A549 (cell line): Measurements from ENCODE around the gene AQP2. TPM values are rescaled to one million over a fixed set of nuclear protein-coding genes. Genes with fewer than 3 reads are reported as not detected.

Source experiments
- ATAC-seq, 2 experiments: fragments of 200-7000 bp in 1 of 2; fragments of >200 bp in 1 of 2; cut with Nextera tagmentation in 1 of 2; cut with Tn5 transposase in 1 of 2; 3 replicates each; pipeline versions ENCODE4 v1.8.0 to v1.9.1; 2018 to 2020; ENCODE audit warnings: mild to moderate bottlenecking in 1 of 2, moderate library complexity in 1 of 2
- CTCF ChIA-PET: fragments of 300-600 bp; sonication (Branson Sonifier 250); formaldehyde crosslinking; extraction: SDS; loops from one replicate; lab custom pipeline; 2021; ENCODE audit warnings: antibody characterized with exemption, inconsistent platforms; lab: Yijun Ruan, JAX
- POLR2A ChIA-PET: fragments of 350-600 bp; formaldehyde crosslinking; extraction: SDS; loops from one replicate; lab custom pipeline; 2021; ENCODE audit warnings: antibody characterized with exemption, inconsistent platforms; lab: Yijun Ruan, JAX
- DNase-seq, 2 experiments: peaks; one replicate each; pipeline versions ENCODE4 v3.0.0 to v3.0.0-alpha.2; 2011 to 2016; ENCODE audit warnings: low read depth in 1 of 2, low spot score in 1 of 2
- FAIRE-seq: peaks from 2 replicates; lab custom pipeline; 2011; peaks lifted over from hg19 to GRCh38; lab: Jason Lieb, UNC
- H3K27ac ChIP-seq, 2 experiments: fragments of >200 bp; sonication (Bioruptor Twin); formaldehyde crosslinking; 3 replicates each; pipeline ENCODE4 v1.5.1; 2016 to 2017
- H3K4me1 ChIP-seq: fragments of >200 bp; sonication (Bioruptor Twin); formaldehyde crosslinking; 3 replicates; pipeline ENCODE4 v1.6.1; 2016
- H3K4me2 ChIP-seq: fragments of >200 bp; sonication (Bioruptor Twin); formaldehyde crosslinking; 3 replicates; pipeline ENCODE4 v1.6.1; 2016
- H3K4me3 ChIP-seq: fragments of >200 bp; sonication (Bioruptor Twin); formaldehyde crosslinking; 3 replicates; pipeline ENCODE4 v1.5.1; 2016
- H3K9me3 ChIP-seq: fragments of >200 bp; sonication (Bioruptor Twin); formaldehyde crosslinking; 3 replicates; pipeline ENCODE4 v1.6.1; 2016
- CBX8 ChIP-seq: fragments of 200-600 bp; sonication (generic); IDR thresholded peaks from 2 replicates; pipeline ENCODE4 v1.6.1; 2016
- CEBPB ChIP-seq, 2 experiments: fragments of >200 bp in 1 of 2; sonication (Bioruptor Twin) in 1 of 2; formaldehyde crosslinking in 1 of 2; IDR thresholded peaks; 2 replicates each; pipeline ENCODE4 v1.6.1; 2012 to 2016
- EHF ChIP-seq: fragments of 250-450 bp; sonication (Bioruptor Pico); IDR thresholded peaks from 2 replicates; pipeline ENCODE4 v1.5.0; 2020; ENCODE audit warnings: mild to moderate bottlenecking
- EP300 ChIP-seq, 2 experiments: fragments of >200 bp; sonication (Bioruptor Twin); formaldehyde crosslinking; IDR thresholded peaks; 2 replicates in 1 of 2; 3 replicates in 1 of 2; pipeline ENCODE4 v1.6.1; 2016 to 2017
- ESRRA ChIP-seq: fragments of 150-350 bp; IDR thresholded peaks from 2 replicates; pipeline ENCODE4 v1.6.1; 2014; ENCODE audit warnings: mild to moderate bottlenecking, low read length, borderline replicate concordance
- FOSL2 ChIP-seq, 2 experiments: fragments of 450-650 bp in 1 of 2; fragments of >200 bp in 1 of 2; sonication (Bioruptor Twin) in 1 of 2; formaldehyde crosslinking; IDR thresholded peaks; 2 replicates each; pipeline versions ENCODE4 v1.5.0 to v1.6.1; 2016 to 2020; ENCODE audit warnings: mild to moderate bottlenecking in 1 of 2, moderate library complexity in 1 of 2
- HEYL ChIP-seq: fragments of 250-450 bp; sonication (Bioruptor Pico); IDR thresholded peaks from 2 replicates; pipeline ENCODE4 v1.8.0; 2021; ENCODE audit warnings: mild to moderate bottlenecking, moderate library complexity
- JUNB ChIP-seq: fragments of >200 bp; sonication (Bioruptor Twin); formaldehyde crosslinking; IDR thresholded peaks from 2 replicates; pipeline ENCODE4 v1.6.1; 2016
- KDM1A ChIP-seq: fragments of 200-600 bp; sonication (generic); IDR thresholded peaks from 2 replicates; pipeline ENCODE4 v1.6.1; 2016; ENCODE audit warnings: low read depth, mild to moderate bottlenecking
- KDM5A ChIP-seq: fragments of 200-600 bp; sonication (generic); IDR thresholded peaks from 2 replicates; pipeline ENCODE4 v1.6.1; 2016; ENCODE audit warnings: antibody characterized with exemption, mild to moderate bottlenecking
- MAFK ChIP-seq: fragments of 450-650 bp; IDR thresholded peaks from 2 replicates; pipeline ENCODE4 v1.6.1; 2014; ENCODE audit not compliant: partially characterized antibody
- MYC ChIP-seq: IDR thresholded peaks from 2 replicates; pipeline ENCODE4 v1.6.1; 2012; ENCODE audit warnings: mild to moderate bottlenecking, inconsistent platforms, low read length, improper control_type of control experiment, borderline replicate concordance
- NFE2L2 ChIP-seq: fragments of 150-350 bp; conservative IDR thresholded peaks from 2 replicates; pipeline ENCODE4 v1.6.1; 2014; ENCODE audit warnings: low read length
- NPAS2 ChIP-seq: fragments of 250-450 bp; sonication (Bioruptor Pico); IDR thresholded peaks from 2 replicates; pipeline ENCODE4 v1.8.0; 2022; ENCODE audit warnings: mild to moderate bottlenecking, moderate library complexity, borderline replicate concordance
- PHF8 ChIP-seq: fragments of 200-600 bp; sonication (generic); IDR thresholded peaks from 2 replicates; pipeline ENCODE4 v1.6.1; 2016; ENCODE audit warnings: low read depth, mild to moderate bottlenecking, antibody characterized with exemption, moderate library complexity, borderline replicate concordance
- POLR2A ChIP-seq: IDR thresholded peaks from 2 replicates; pipeline ENCODE4 v1.6.1; 2012; ENCODE audit warnings: mild to moderate bottlenecking, low read length
- RARB ChIP-seq: fragments of 250-450 bp; sonication (Bioruptor Pico); IDR thresholded peaks from 2 replicates; pipeline ENCODE4 v1.8.0; 2021; ENCODE audit warnings: mild to moderate bottlenecking, moderate library complexity
- RCOR1 ChIP-seq: fragments of 150-350 bp; IDR thresholded peaks from 2 replicates; pipeline ENCODE4 v1.6.1; 2014; ENCODE audit warnings: antibody characterized with exemption, low read length, low read depth
- RFX5 ChIP-seq: fragments of 450-650 bp; IDR thresholded peaks from 2 replicates; pipeline ENCODE4 v1.7.1; 2014; ENCODE audit warnings: antibody characterized with exemption, mild to moderate bottlenecking, moderate library complexity
- SMC3 ChIP-seq: fragments of >200 bp; sonication (Bioruptor Twin); formaldehyde crosslinking; IDR thresholded peaks from 3 replicates; pipeline ENCODE4 v1.6.1; 2018; ENCODE audit warnings: inconsistent platforms
- SREBF2 ChIP-seq: fragments of 450-650 bp; IDR thresholded peaks from 2 replicates; pipeline ENCODE4 v1.6.1; 2014; ENCODE audit warnings: mild to moderate bottlenecking, moderate library complexity
- TP53 ChIP-seq: fragments of 250-450 bp; sonication (Bioruptor Pico); IDR thresholded peaks from 2 replicates; pipeline ENCODE4 v1.5.0; 2021; ENCODE audit warnings: mild to moderate bottlenecking, moderate library complexity
- ZC3H11A ChIP-seq: fragments of 450-650 bp; IDR thresholded peaks from 2 replicates; pipeline ENCODE4 v1.6.1; 2014; ENCODE audit warnings: antibody characterized with exemption, mild to moderate bottlenecking
- ZSCAN20 ChIP-seq: fragments of 250-450 bp; sonication (Bioruptor Pico); IDR thresholded peaks from 2 replicates; pipeline ENCODE4 v1.8.0; 2022; ENCODE audit warnings: mild to moderate bottlenecking, moderate library complexity
- WGBS: methylation state at CpG from one replicate; pipeline ENCODE4 v1.1.6; 2017; ENCODE audit errors: missing lambda C conversion rate; 5-methylcytosine and 5-hydroxymethylcytosine counted together
- polyA plus RNA-seq, 4 experiments: library from polyadenylated mRNA; depleted of rRNA in 3 of 4; stranded (reverse); fragments of >200 nt; fragmentation: RNase III in 1 of 4; extraction: RNeasy Plus Mini Kit Qiagen cat#74134 plus additional on column Dnase treatment in 1 of 4; gene quantifications; 2 replicates in 3 of 4; 3 replicates in 1 of 4; pipeline ENCODE4 v1.2.3, GENCODE V29; 2011 to 2017
- TF ChIP-seq, protein P1 (sequence below): fragments of 150-350 bp; IDR thresholded peaks from 2 replicates; pipeline ENCODE4 v1.6.1; 2014; ENCODE audit warnings: low read depth, mild to moderate bottlenecking, low read length
- TF ChIP-seq, protein P2 (sequence below): fragments of 450-650 bp; IDR thresholded peaks from 2 replicates; pipeline ENCODE4 v1.6.1; 2014; ENCODE audit warnings: antibody characterized with exemption
- TF ChIP-seq, protein P3 (sequence below): fragments of 250-450 bp; sonication (Bioruptor Pico); IDR thresholded peaks from 2 replicates; pipeline ENCODE4 v1.5.0; 2021; ENCODE audit warnings: mild to moderate bottlenecking, moderate library complexity, borderline replicate concordance
- TF ChIP-seq, protein P4 (sequence below): IDR thresholded peaks from 2 replicates; pipeline ENCODE4 v1.6.1; 2012

Gene AQP2
- polyA plus RNA-seq, 2 of the 4 experiments (the other 2 are of a cell fraction) = not detected

DNA sequence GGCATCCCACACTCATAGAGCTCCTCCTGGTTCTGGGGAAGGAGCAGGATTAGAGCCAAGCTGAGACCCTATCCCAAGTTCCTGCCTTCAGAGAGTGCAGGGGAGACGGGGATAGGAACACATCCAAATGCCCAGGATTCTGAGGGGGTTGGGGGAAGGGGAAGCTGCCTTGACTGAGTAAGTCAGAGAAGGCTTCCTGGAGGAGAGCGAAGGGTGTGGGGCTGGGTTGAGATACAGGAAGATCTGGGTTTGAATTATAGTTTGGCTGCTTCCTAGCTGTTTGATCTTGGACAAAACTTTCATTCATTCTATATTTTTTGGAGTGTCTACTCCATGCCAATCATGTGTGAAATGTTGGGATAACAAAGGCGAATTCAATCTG lies 8.0 kb upstream of the AQP2 start:
- no peak overlapping the region for H3K4me3 ChIP-seq
- CTCF ChIA-PET = interaction anchor here (0.6 to 5.4 kb wide), 10 partner anchors 10 to 180 kb away, joined by 3 to 33 read pairs (median 5); no protein-coding TSS in a partner anchor
- no peak for TF ChIP-seq CEBPB (IDR thresholded peaks at IDR 0.05)
- TF ChIP-seq, protein P1, sequence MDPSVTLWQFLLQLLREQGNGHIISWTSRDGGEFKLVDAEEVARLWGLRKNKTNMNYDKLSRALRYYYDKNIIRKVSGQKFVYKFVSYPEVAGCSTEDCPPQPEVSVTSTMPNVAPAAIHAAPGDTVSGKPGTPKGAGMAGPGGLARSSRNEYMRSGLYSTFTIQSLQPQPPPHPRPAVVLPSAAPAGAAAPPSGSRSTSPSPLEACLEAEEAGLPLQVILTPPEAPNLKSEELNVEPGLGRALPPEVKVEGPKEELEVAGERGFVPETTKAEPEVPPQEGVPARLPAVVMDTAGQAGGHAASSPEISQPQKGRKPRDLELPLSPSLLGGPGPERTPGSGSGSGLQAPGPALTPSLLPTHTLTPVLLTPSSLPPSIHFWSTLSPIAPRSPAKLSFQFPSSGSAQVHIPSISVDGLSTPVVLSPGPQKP = no peak
- TF ChIP-seq TP53 (CRISPR knock-in tag) = no peak
- no peak for TF ChIP-seq RFX5
- no peak for TF ChIP-seq PHF8
- TF ChIP-seq NFE2L2 = no peak
- TF ChIP-seq SMC3 = no peak
- TF ChIP-seq ZSCAN20 = no peak
- TF ChIP-seq, protein P2, sequence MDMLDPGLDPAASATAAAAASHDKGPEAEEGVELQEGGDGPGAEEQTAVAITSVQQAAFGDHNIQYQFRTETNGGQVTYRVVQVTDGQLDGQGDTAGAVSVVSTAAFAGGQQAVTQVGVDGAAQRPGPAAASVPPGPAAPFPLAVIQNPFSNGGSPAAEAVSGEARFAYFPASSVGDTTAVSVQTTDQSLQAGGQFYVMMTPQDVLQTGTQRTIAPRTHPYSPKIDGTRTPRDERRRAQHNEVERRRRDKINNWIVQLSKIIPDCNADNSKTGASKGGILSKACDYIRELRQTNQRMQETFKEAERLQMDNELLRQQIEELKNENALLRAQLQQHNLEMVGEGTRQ = no peak
- no peak for TF ChIP-seq RARB (CRISPR knock-in tag)
- no peak for TF ChIP-seq NPAS2
- TF ChIP-seq POLR2A = no peak
- TF ChIP-seq KDM1A = no peak
- TF ChIP-seq ESRRA = no peak
- TF ChIP-seq JUNB = no peak
- FAIRE-seq (no peak), DNase-seq (no peak), ATAC-seq (no peak)
- POLR2A ChIA-PET = no interaction called here
- no peaks in the 10 kb centered on the region for H3K9me3 ChIP-seq
- no peak overlapping the region for H3K4me2 ChIP-seq
- 0 out of 3 replicates have a peak, but pooled peaks cover 7% of the 10 kb centered on the region for H3K4me1 ChIP-seq
- H3K27ac ChIP-seq = no peak overlapping the region
- WGBS = 81% methylated on average over 3 of the region's 3 CpGs

DNA sequence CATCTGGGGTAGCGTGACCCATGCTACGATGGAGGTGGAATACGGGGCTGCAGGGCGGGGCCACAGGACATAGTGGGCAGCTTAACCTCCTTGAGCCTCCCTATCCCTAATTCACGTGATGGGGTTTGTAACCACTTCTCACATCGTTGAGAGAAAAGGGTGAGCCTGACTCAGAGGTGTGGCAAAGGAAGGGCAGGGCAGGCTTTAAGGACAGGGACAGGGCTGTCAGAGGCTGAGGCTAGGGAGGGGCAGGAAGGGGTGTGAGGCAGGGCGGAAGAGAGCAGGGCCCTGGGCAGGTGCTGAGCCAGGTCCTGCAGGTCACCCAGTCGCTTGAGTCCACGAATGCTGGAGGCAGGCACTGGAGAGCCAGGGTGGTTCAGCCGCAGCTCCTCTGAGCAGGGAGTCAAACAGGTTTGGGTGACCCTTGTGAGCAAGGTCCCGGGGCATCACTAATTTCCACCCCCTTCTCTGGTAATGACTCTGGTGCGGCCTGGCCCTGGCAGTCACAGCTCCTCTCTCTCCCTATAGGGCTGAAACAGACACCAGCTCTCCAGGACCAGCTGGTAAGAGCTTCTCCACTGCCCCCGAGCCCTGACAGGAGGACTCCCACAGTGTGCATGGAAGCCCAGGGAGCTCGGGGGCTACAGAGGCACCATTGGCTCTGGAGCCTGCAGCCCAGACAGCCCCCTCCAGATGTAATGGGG lies 7.5 kb upstream of the AQP2 start:
- WGBS = 78% methylated on average over 13 of the region's 14 CpGs
- H3K9me3 ChIP-seq = no peaks in the 10 kb centered on the region
- H3K27ac ChIP-seq = no peak overlapping the region
- 0 out of 3 replicates have a peak, but pooled peaks cover 7% of the 10 kb centered on the region for H3K4me1 ChIP-seq
- DNase-seq (no peak), ATAC-seq (no peak)
- no peak for TF ChIP-seq MYC
- TF ChIP-seq, protein P1 = no peak
- TF ChIP-seq, all 56 proteins: peak for 0
- FAIRE-seq = no peak
- ChIA-PET CTCF (interaction anchor here (0.7 to 5.4 kb wide), 8 partner anchors 11 to 181 kb away, joined by 3 to 33 read pairs (median 8); no protein-coding TSS in a partner anchor), POLR2A (no interaction called here)
- H3K4me2 ChIP-seq = no peak overlapping the region
- no peak overlapping the region for H3K4me3 ChIP-seq

DNA sequence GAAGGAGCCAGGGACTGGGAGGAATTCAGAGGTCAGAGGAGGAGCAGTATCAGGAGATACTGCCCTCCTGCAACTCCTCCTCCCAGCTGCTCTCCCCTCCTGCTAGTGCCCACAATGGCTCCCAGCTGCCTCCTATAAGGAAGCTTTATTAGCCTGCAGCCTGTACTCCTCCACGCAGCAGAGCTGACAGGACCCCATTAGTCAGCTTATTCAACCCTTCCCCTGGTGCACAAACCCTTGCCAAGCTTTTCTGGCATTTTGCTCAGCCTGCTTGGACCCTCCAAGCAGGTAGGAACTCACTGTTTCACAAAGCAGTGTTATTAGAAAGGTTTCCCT lies 6.9 kb upstream of the AQP2 start:
- WGBS = 71% methylated on average over 1 of the region's 1 CpG
- no peak overlapping the region for H3K4me3 ChIP-seq
- no peak for TF ChIP-seq FOSL2 (IDR thresholded peaks at IDR 0.05)
- no peak for TF ChIP-seq FOSL2 (CRISPR knock-in tag; IDR thresholded peaks at IDR 0.05)
- TF ChIP-seq ESRRA = no peak
- TF ChIP-seq, protein P3, sequence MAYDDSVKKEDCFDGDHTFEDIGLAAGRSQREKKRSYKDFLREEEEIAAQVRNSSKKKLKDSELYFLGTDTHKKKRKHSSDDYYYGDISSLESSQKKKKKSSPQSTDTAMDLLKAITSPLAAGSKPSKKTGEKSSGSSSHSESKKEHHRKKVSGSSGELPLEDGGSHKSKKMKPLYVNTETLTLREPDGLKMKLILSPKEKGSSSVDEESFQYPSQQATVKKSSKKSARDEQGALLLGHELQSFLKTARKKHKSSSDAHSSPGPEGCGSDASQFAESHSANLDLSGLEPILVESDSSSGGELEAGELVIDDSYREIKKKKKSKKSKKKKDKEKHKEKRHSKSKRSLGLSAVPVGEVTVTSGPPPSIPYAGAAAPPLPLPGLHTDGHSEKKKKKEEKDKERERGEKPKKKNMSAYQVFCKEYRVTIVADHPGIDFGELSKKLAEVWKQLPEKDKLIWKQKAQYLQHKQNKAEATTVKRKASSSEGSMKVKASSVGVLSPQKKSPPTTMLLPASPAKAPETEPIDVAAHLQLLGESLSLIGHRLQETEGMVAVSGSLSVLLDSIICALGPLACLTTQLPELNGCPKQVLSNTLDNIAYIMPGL (CRISPR knock-in tag) = no peak
- no peak for TF ChIP-seq SREBF2
- TF ChIP-seq NFE2L2 = no peak
- TF ChIP-seq, protein P4, sequence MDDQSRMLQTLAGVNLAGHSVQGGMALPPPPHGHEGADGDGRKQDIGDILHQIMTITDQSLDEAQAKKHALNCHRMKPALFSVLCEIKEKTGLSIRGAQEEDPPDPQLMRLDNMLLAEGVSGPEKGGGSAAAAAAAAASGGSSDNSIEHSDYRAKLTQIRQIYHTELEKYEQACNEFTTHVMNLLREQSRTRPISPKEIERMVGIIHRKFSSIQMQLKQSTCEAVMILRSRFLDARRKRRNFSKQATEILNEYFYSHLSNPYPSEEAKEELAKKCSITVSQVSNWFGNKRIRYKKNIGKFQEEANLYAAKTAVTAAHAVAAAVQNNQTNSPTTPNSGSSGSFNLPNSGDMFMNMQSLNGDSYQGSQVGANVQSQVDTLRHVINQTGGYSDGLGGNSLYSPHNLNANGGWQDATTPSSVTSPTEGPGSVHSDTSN = no peak
- TF ChIP-seq SMC3 = no peak
- no peak for TF ChIP-seq EHF
- no peak for TF ChIP-seq MYC
- no peak for TF ChIP-seq RCOR1
- TF ChIP-seq EP300 (IDR thresholded peaks at IDR 0.05) = no peak
- TF ChIP-seq HEYL = no peak
- no peak for TF ChIP-seq CBX8
- no peak for TF ChIP-seq KDM5A
- TF ChIP-seq ZC3H11A = no peak
- TF ChIP-seq MAFK = no peak

More for the DNA sequence above, 6.9 kb upstream of the AQP2 start:
- FAIRE-seq = no peak
- Histone ChIP-seq H3K9me3 (no peaks in the 10 kb centered on the region), H3K27ac (no peak overlapping the region), H3K4me2 (no peak overlapping the region), H3K4me1 (0 out of 3 replicates have a peak, but pooled peaks cover 7% of the 10 kb centered on the region)
- CTCF ChIA-PET = interaction anchor here (0.7 to 5.4 kb wide), 7 partner anchors 11 to 127 kb away, joined by 3 to 33 read pairs (median 11); no protein-coding TSS in a partner anchor
- POLR2A ChIA-PET = no interaction called here
- ATAC-seq = no peak
- no peak for DNase-seq
